VCaP (cell line): ENCODE data around the gene GOT1.

Experiments used
- H3K27ac ChIP-seq: fragments of 450-650 bp; 2 replicates; pipeline ENCODE4 v1.5.1; 2017
- TF ChIP-seq, protein P1 (sequence below): fragments of 450-650 bp; conservative IDR thresholded peaks from 2 replicates; pipeline ENCODE4 v1.5.1; 2017; ENCODE audit warnings: mild to moderate bottlenecking, moderate library complexity

The GOT1 gene

DNA sequence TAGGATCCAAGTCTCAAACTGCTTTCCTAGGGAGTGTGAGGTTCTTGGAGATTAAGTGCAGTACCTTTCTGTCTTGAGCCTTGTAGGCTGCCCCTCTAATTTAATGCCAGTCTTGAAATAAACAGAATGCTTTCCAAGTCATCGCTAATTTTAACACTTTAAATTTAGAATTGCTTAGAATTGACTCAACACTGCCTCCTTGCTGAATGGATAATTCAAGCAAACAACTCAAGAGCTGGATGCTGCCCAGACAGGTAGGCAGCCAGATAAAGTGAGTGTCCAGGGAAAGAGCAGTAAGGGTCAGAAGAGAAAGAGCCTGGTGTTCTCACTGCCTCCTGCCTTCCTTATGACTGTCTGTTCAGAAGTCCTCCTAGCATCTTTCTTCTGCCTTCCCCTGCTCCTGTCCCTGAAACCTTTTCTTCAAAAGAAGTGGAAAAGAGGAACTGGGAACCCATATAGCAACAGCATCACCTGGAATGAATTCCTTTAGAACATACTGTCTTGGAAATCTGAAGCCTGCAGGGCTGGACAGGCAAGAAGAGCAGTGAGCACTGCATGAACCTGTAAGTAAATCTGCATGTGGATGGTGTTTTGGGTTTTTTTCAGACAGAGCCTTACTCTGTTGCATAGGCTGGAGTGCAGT lies 3.1 kb upstream of the GOT1 start:
- TF ChIP-seq, protein P1, sequence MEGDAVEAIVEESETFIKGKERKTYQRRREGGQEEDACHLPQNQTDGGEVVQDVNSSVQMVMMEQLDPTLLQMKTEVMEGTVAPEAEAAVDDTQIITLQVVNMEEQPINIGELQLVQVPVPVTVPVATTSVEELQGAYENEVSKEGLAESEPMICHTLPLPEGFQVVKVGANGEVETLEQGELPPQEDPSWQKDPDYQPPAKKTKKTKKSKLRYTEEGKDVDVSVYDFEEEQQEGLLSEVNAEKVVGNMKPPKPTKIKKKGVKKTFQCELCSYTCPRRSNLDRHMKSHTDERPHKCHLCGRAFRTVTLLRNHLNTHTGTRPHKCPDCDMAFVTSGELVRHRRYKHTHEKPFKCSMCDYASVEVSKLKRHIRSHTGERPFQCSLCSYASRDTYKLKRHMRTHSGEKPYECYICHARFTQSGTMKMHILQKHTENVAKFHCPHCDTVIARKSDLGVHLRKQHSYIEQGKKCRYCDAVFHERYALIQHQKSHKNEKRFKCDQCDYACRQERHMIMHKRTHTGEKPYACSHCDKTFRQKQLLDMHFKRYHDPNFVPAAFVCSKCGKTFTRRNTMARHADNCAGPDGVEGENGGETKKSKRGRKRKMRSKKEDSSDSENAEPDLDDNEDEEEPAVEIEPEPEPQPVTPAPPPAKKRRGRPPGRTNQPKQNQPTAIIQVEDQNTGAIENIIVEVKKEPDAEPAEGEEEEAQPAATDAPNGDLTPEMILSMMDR: peak; percentile 49
- no peak overlapping the region for H3K27ac ChIP-seq

DNA sequence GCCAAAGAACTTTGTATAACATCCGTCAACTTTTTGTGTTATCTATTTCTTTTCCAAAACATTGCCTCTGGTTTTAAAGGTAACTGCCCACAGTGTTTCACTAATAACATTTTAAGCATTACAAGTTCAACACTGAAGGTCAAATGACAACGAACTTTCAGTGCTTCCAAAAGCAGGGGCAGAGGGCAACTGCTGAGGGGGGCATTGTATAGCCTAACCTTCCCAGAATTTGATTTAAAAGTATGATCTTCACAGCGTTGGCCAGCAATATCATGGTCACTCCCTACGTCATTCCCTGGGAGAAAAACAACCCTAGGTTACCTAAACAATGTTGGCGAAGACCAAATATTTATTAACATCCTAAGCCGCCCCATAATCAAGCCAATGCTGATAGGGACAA lies 2.5 kb upstream of the GOT1 start:
- no peak overlapping the region for H3K27ac ChIP-seq
- TF ChIP-seq, protein P1: no peak

DNA sequence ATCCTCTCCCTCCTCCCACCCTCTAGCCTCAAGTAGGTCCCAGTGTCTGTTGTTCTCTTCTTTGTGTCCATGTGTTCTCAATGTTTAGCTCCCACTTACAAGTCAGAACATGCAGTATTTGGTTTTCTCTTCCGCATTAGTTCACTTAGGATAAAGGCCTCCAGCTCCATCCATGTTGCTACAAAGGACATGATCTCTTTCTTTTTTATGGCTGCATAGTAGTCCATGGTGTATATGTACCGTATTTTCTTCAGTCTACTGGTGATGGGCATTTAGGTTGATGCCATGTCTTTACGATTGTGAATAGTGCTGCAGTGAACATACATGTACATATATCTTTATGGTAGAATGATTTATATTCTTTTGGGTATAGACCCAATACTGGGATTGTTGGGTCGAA lies 1.6 kb upstream of the GOT1 start:
- TF ChIP-seq, protein P1: no peak
- peak overlapping the region; percentile 96 for H3K27ac ChIP-seq

DNA sequence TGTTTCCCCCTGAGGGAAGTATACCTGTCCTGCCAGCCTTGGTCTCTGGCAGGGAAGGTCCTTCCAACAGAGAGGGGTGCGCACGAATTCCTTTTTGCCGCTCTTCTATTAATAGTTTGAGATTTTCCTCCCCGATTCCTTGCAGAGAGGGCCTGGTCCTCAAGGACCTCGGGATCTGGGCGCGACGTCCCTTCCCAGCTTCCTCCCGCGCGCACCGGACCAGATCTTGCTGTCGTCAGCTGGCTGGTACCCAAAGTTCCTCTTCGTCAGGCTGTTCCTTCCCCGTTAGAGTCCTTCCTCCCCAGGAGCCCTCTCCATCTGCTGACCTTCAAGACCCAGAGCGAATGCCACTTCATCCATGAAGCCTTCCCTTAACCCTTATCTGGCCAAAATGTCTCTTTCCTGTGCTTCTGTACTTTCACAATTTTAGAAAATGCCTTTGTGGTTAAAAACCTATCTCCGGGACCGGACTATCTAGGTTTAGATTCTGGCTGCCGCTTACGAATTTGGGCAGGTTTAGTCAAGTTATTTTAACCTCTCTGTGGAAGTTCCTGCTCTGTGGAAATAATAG lies 851 bp upstream of the GOT1 start:
- H3K27ac ChIP-seq: peak overlapping the region; percentile 96
- TF ChIP-seq, protein P1: no peak

DNA sequence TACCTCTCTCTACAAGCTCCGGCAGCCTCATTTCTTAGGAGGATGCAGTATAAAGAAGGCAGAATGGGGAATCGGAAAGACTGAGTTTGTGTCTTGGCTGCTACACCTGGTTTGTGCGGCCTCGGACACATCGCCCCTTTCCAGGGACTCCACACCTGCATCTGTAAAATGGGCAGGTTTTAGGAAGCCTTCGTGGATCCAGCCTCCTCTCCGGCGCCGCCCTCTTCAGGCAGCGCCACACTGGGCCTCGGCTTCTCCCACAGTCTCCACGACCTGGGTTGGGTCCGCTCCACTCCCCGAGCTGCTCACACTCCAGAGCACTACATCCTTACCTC lies 341 bp downstream of the GOT1 start:
- peak overlapping the region; percentile 96 for H3K27ac ChIP-seq
- TF ChIP-seq, protein P1: no peak

DNA sequence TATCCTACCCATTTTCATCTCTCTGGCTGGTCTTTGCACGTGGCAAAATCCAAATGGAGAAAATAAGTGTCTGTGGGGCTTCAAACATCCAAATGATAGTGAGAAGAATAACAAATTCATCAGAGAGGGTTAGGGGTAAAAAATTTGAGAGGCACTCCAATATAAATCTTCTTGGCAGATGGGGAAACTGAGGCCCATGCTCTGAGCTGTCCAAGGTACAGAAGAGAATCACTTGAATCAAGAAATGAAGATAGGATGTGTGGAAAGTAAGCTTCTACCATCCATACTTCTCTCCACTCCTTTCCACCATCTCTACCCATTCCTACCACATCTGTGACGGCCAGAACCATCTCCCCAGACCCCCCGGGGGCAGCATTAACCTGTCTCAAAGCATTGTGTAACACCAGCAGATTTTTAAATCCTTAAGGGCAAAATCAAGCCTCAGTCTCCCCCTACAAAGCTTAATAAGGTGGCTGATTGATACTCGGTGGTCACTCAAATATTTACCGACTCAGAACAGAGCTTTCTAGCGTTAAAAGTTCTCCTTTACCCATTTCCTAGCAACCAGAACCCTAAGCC lies 818 bp downstream of the GOT1 start:
- TF ChIP-seq, protein P1: no peak
- peak overlapping the region; percentile 96 for H3K27ac ChIP-seq

DNA sequence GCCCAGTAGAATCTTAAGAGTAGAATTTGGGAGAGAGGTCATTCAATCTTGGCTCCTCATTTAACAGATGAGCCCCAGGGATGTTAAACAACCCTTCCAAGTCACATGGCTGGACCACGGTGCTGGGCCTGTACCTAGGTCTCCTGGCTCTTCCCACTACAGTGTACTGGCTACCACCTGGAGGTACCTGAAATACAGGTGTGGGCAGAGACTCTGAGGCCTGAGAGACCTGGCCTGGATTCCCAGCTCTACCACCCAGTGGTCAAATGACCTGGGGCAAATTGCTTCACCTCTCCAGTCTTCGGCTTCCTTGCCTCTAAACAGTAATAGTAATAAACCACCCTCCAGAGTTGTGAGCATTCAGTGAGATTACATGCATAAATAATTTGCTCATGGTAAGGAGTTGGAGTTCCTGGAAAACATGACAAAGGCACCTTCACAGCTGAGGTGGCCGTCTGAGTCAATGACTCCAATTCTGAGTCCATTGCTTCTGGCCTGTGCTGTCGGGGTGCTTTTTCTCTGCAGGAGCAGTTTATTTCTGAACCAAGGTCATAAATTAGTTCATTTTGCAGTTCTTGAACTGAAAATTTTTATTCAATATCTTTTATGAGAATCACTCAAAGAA lies 2.7 kb downstream of the GOT1 start:
- TF ChIP-seq, protein P1: no peak
- no peak overlapping the region for H3K27ac ChIP-seq
